HEK293T (cell line): Measurements from ENCODE around the gene SEMA4D.

Source experiments
- CTCF ChIA-PET: fragments of 350-600 bp; formaldehyde crosslinking; extraction: SDS; loops from one replicate; lab custom pipeline; 2021; ENCODE audit warnings: antibody characterized with exemption, inconsistent platforms; lab: Yijun Ruan, JAX
- POLR2A ChIA-PET: fragments of 350-600 bp; formaldehyde crosslinking; extraction: SDS; loops from one replicate; lab custom pipeline; 2020; ENCODE audit warnings: antibody characterized with exemption, inconsistent platforms; lab: Yijun Ruan, JAX
- DNase-seq: peaks from one replicate; pipeline ENCODE4 v3.0.0; 2012; ENCODE audit warnings: mixed read lengths; ENCODE audit errors: extremely low spot score
- ARNT ChIP-seq: fragments of 450-650 bp; IDR thresholded peaks from 2 replicates; pipeline ENCODE4 v1.6.1; 2017; ENCODE audit warnings: mild to moderate bottlenecking
- BHLHE40 ChIP-seq: fragments of 450-650 bp; IDR thresholded peaks from 2 replicates; pipeline ENCODE4 v1.6.1; 2016; ENCODE audit warnings: mild to moderate bottlenecking, moderate library complexity, borderline replicate concordance
- CTBP1 ChIP-seq: fragments of 450-650 bp; IDR thresholded peaks from 2 replicates; pipeline ENCODE4 v1.6.1; 2016; ENCODE audit warnings: borderline replicate concordance
- ELF4 ChIP-seq: fragments of 450-650 bp; IDR thresholded peaks from 2 replicates; pipeline ENCODE4 v1.6.1; 2017; ENCODE audit warnings: antibody characterized with exemption
- FOXA1 ChIP-seq: fragments of 450-650 bp; IDR thresholded peaks from 2 replicates; pipeline ENCODE4 v1.6.1; 2016; ENCODE audit warnings: mild to moderate bottlenecking
- FOXK2 ChIP-seq: fragments of 450-650 bp; IDR thresholded peaks from 2 replicates; pipeline ENCODE4 v1.6.1; 2016; ENCODE audit warnings: mild to moderate bottlenecking
- FOXM1 ChIP-seq: fragments of 450-650 bp; IDR thresholded peaks from 2 replicates; pipeline ENCODE4 v1.6.1; 2017; ENCODE audit warnings: mild to moderate bottlenecking, borderline replicate concordance
- HDGF ChIP-seq: fragments of 450-650 bp; IDR thresholded peaks from 2 replicates; pipeline ENCODE4 v1.6.1; 2017; ENCODE audit warnings: antibody characterized with exemption, borderline replicate concordance
- L3MBTL2 ChIP-seq: fragments of 450-650 bp; conservative IDR thresholded peaks from 2 replicates; pipeline ENCODE4 v1.6.1; 2016; ENCODE audit warnings: mild to moderate bottlenecking
- LEF1 ChIP-seq: fragments of 450-650 bp; IDR thresholded peaks from 2 replicates; pipeline ENCODE4 v1.6.1; 2017; ENCODE audit warnings: mild to moderate bottlenecking, borderline replicate concordance
- NFRKB ChIP-seq: fragments of 450-650 bp; IDR thresholded peaks from 2 replicates; pipeline ENCODE4 v1.6.1; 2016; ENCODE audit warnings: mild to moderate bottlenecking, moderate library complexity
- PKNOX1 ChIP-seq: fragments of 450-650 bp; IDR thresholded peaks from 2 replicates; pipeline ENCODE4 v1.6.1; 2016
- SP1 ChIP-seq: fragments of 450-650 bp; IDR thresholded peaks from 2 replicates; pipeline ENCODE4 v1.6.1; 2017
- SUZ12 ChIP-seq: fragments of 450-650 bp; IDR thresholded peaks from 2 replicates; pipeline ENCODE4 v1.6.1; 2016; ENCODE audit warnings: mild to moderate bottlenecking
- TARDBP ChIP-seq: fragments of 450-650 bp; IDR thresholded peaks from 2 replicates; pipeline ENCODE4 v1.6.1; 2016
- ZNF384 ChIP-seq: fragments of 450-650 bp; IDR thresholded peaks from 2 replicates; pipeline ENCODE4 v1.6.1; 2016

Gene SEMA4D

GRCh38 chr9:89484475-89485404 is 13.2 kb downstream of the SEMA4D start:
- ChIA-PET CTCF (no interaction called here), POLR2A (no interaction called here)
- no peak for DNase-seq
- TF ChIP-seq BHLHE40 (no peak), ZNF384 (no peak), LEF1 (no peak), FOXK2 (no peak), TARDBP (no peak), FOXA1 (no peak), NFRKB (no peak), HDGF (no peak), FOXM1 (no peak), SUZ12 (no peak), ARNT (no peak)

GRCh38 chr9:89483592-89484474 is 14.1 kb downstream of the SEMA4D start:
- CTCF ChIA-PET, result no interaction called here

GRCh38 chr9:89482901-89483361 is 15.0 kb downstream of the SEMA4D start:
- ChIA-PET POLR2A (no interaction called here), CTCF (no interaction called here)
- no peak for DNase-seq
- TF ChIP-seq SUZ12 (no peak), TARDBP (no peak), NFRKB (no peak), ARNT (no peak), FOXM1 (no peak)

More at GRCh38 chr9:89483592-89484474, 14.1 kb downstream of the SEMA4D start:
- TF ChIP-seq ELF4 (no peak), FOXM1 (no peak), CTBP1 (no peak), ZNF384 (no peak), TARDBP (no peak), NFRKB (no peak), HDGF (no peak), L3MBTL2 (no peak), LEF1 (no peak), FOXA1 (no peak), PKNOX1 (no peak), SP1 (no peak), SUZ12 (no peak), FOXK2 (no peak), BHLHE40 (no peak), ARNT (no peak)
- POLR2A ChIA-PET, result no interaction called here
- no peak for DNase-seq

DNA sequence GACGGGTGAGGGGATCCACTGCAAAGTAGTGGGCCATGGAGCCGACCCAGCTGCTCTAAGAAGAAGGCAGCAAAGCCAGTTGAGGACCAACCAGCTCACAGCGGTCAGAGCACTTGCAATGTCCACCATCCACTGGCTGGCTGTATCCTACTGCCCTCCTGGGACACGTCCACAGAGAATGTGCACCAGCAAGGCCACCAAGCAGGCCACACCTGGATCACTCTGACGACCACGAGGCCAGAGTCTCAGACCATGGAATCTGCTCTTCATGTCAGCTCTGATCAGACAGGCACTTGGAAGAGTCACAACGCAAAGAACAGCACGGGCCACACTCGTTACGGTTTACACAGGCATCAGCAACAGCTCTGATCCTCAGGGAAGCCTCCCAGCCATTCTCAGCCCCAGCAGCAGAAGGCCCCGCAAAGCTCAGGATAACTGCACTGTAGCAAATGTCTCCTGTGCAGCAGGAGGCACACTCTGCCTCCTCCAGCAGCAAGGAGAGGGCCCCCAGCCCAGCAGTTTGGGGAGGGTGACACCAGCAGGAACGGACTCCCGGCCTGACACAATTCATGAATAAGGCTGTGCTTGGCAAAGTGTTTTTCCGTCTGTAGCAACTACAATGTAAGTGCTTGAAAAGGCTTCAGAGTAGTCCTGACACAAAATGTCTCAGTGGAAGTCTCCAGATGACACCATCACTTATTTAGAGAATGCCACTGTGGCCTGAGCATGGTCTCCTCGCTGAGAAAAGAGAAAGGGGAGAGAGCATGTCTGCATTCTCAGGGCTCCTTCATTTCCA is 15.7 kb downstream of the SEMA4D start:
- DNase-seq, result no peak
- CTCF ChIA-PET, result no interaction called here
- TF ChIP-seq FOXK2, result no peak
- TF ChIP-seq ZNF384, result no peak
- TF ChIP-seq CTBP1, result no peak
- no peak for TF ChIP-seq FOXM1
- no peak for TF ChIP-seq ELF4
- no peak for TF ChIP-seq ARNT
- no peak for TF ChIP-seq BHLHE40
- TF ChIP-seq PKNOX1, result no peak
- TF ChIP-seq SP1, result no peak
- TF ChIP-seq TARDBP, result no peak
- POLR2A ChIA-PET, result no interaction called here

- DNase-seq, result no peak
- TF ChIP-seq ZNF384 (no peak), FOXA1 (no peak), BHLHE40 (no peak), CTBP1 (no peak), L3MBTL2 (no peak), PKNOX1 (no peak), ELF4 (no peak)
- CTCF ChIA-PET, result no interaction called here
- POLR2A ChIA-PET, result no interaction called here
Measured at GRCh38 chr9:89481538-89481915, 16.4 kb downstream of the SEMA4D start.
